Fibroblast of skin of back (primary cell): Measurements from ENCODE around the gene ARHGEF38.
"Not testable (repeated sequence)": the region's sequence is repeated elsewhere in the genome, so short reads cannot be mapped to it uniquely, and the experiment has no call there.

Source experiments
- DNase-seq: peaks from one replicate; pipeline ENCODE4 v3.0.0-alpha.2; 2013

ARHGEF38 gene

GRCh38 chr4:105714932-105715331, 162.5 kb downstream of the ARHGEF38 start:
- DNase-seq: no peak

GRCh38 chr4:105715692-105716278, 163.4 kb downstream of the ARHGEF38 start:
- peak; percentile 46 for DNase-seq

GRCh38 chr4:105719204-105719603, 166.8 kb downstream of the ARHGEF38 start:
- no peak for DNase-seq

GRCh38 chr4:105725623-105726022, 173.2 kb downstream of the ARHGEF38 start:
- no peak for DNase-seq

- not testable (repeated sequence) for DNase-seq
These were observed 177.5 kb downstream of the ARHGEF38 start for GRCh38 chr4:105729895-105730294.
